ENCODE measurements around the gene PELO. TPM values are rescaled to one million over a fixed set of nuclear protein-coding genes. Genes with fewer than 3 reads are reported as not detected.

Gene PELO
- total RNA-seq, 2 donors from 2014 or later: 8.5 to 11.8 TPM

DNA sequence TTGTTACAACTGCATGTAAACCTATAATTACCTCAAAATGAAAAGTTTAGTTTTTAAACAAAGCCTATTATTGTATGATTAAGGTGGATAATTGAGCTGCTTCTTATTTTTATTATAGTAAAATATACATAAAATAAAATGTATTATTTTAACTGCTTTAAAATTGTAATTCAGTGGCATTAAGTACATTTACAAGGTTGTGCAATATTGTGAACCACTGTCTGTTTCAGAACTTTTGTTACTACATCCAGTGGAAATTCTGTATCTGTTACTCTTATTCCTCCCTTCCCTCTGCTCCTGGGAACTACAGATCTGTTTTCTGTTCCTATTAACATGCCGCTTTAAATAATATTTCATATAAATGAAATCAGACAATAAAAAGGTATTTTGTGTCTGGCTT, 37.1 kb downstream of the PELO start:
- H3K36me3 ChIP-seq: no peaks in the 10 kb centered on the region
- H3K4me3 ChIP-seq: no peak overlapping the region
- H3K9me3 ChIP-seq: no peaks in the 10 kb centered on the region
- H3K4me1 ChIP-seq: peaks cover 0 to 13% of the 10 kb centered on the region in 2 donors
- H3K27me3 ChIP-seq: no peaks in the 10 kb centered on the region
- H3K27ac ChIP-seq: no peak overlapping the region
- TF ChIP-seq, protein P1, sequence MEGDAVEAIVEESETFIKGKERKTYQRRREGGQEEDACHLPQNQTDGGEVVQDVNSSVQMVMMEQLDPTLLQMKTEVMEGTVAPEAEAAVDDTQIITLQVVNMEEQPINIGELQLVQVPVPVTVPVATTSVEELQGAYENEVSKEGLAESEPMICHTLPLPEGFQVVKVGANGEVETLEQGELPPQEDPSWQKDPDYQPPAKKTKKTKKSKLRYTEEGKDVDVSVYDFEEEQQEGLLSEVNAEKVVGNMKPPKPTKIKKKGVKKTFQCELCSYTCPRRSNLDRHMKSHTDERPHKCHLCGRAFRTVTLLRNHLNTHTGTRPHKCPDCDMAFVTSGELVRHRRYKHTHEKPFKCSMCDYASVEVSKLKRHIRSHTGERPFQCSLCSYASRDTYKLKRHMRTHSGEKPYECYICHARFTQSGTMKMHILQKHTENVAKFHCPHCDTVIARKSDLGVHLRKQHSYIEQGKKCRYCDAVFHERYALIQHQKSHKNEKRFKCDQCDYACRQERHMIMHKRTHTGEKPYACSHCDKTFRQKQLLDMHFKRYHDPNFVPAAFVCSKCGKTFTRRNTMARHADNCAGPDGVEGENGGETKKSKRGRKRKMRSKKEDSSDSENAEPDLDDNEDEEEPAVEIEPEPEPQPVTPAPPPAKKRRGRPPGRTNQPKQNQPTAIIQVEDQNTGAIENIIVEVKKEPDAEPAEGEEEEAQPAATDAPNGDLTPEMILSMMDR (IDR thresholded peaks at IDR 0.05): no peak
- no peak for DNase-seq (ENCODE audit: low spot score)

- Histone ChIP-seq H3K27ac (no peak overlapping the region), H3K4me1 (peaks cover 0 to 13% of the 10 kb centered on the region in 2 donors), H3K36me3 (no peaks in the 10 kb centered on the region), H3K27me3 (no peaks in the 10 kb centered on the region), H3K4me3 (no peak overlapping the region), H3K9me3 (no peaks in the 10 kb centered on the region)
- TF ChIP-seq, protein P1 (IDR thresholded peaks at IDR 0.05): no peak
- DNase-seq (ENCODE audit: low spot score): no peak
These were observed 38.1 kb downstream of the PELO start for GRCh38 chr5:52825826-52826225.

- Histone ChIP-seq H3K27me3 (no peaks in the 10 kb centered on the region), H3K9me3 (no peaks in the 10 kb centered on the region), H3K27ac (no peak overlapping the region), H3K36me3 (no peaks in the 10 kb centered on the region), H3K4me1 (peaks cover 0 to 2% of the 10 kb centered on the region in 2 donors), H3K4me3 (no peak overlapping the region)
- no peak for DNase-seq (ENCODE audit: low spot score)
- TF ChIP-seq, protein P1 (IDR thresholded peaks at IDR 0.05): no peak
These were observed 40.1 kb downstream of the PELO start for GRCh38 chr5:52827815-52828214.

- no peaks in the 10 kb centered on the region for H3K36me3 ChIP-seq
- H3K27ac ChIP-seq: no peak overlapping the region
- TF ChIP-seq, protein P1 (IDR thresholded peaks at IDR 0.05): no peak
- no peaks in the 10 kb centered on the region for H3K9me3 ChIP-seq
- H3K4me3 ChIP-seq: no peak overlapping the region
- DNase-seq (ENCODE audit: low spot score): no peak
- no peaks in the 10 kb centered on the region for H3K4me1 ChIP-seq
- no peaks in the 10 kb centered on the region for H3K27me3 ChIP-seq
These were observed 41.9 kb downstream of the PELO start for GRCh38 chr5:52829664-52830063.

GRCh38 chr5:52830650-52831049, 42.9 kb downstream of the PELO start:
- no peak overlapping the region for H3K4me3 ChIP-seq
- DNase-seq (ENCODE audit: low spot score): no peak
- no peaks in the 10 kb centered on the region for H3K4me1 ChIP-seq
- H3K27ac ChIP-seq: no peak overlapping the region
- TF ChIP-seq, protein P1 (IDR thresholded peaks at IDR 0.05): no peak
- no peaks in the 10 kb centered on the region for H3K9me3 ChIP-seq
- H3K27me3 ChIP-seq: no peaks in the 10 kb centered on the region
- H3K36me3 ChIP-seq: no peaks in the 10 kb centered on the region

GRCh38 chr5:52831786-52832511, 44.2 kb downstream of the PELO start:
- no peak overlapping the region for H3K27ac ChIP-seq
- DNase-seq (ENCODE audit: low spot score): no peak
- H3K36me3 ChIP-seq: no peaks in the 10 kb centered on the region
- no peaks in the 10 kb centered on the region for H3K4me1 ChIP-seq
- no peaks in the 10 kb centered on the region for H3K9me3 ChIP-seq
- H3K27me3 ChIP-seq: no peaks in the 10 kb centered on the region
- H3K4me3 ChIP-seq: no peak overlapping the region
- TF ChIP-seq, protein P1 (IDR thresholded peaks at IDR 0.05): no peak
